Aorta (tissue), 5 donors: ENCODE results near the gene C5orf15. TPM values are rescaled to one million over a fixed set of nuclear protein-coding genes. Genes with fewer than 3 reads are reported as not detected.

Experiments
- ATAC-seq: fragments of 200-7000 bp; cut with Tn5 transposase; one replicate; pipeline ENCODE4 v1.9.1; 2022; ENCODE audit warnings: moderate library complexity; ENCODE audit not compliant: low FRiP score
- DNase-seq, 2 donors: peaks; one replicate each; pipeline ENCODE4 v3.0.0-alpha.2; 2020
- H3K27ac ChIP-seq, 2 donors: one replicate each; pipeline ENCODE4 v1.5.1; 2013; ENCODE audit warnings: low read length in 2 of 2, mild to moderate bottlenecking in 2 of 2, moderate library complexity in 2 of 2, control low read depth in 1 of 2, inconsistent platforms in 1 of 2, low read depth in 1 of 2
- H3K27me3 ChIP-seq, 2 donors: one replicate each; pipeline ENCODE4 v1.6.1; 2013; ENCODE audit warnings: control low read depth in 1 of 2, low read length in 1 of 2, mild to moderate bottlenecking in 1 of 2, moderate library complexity in 1 of 2; ENCODE audit not compliant: insufficient read depth in 2 of 2, control insufficient read depth in 1 of 2
- H3K36me3 ChIP-seq, 2 donors: one replicate each; pipeline ENCODE4 v1.6.1; 2013; ENCODE audit warnings: control low read depth in 1 of 2, low read length in 1 of 2, mild to moderate bottlenecking in 1 of 2; ENCODE audit not compliant: insufficient read depth in 2 of 2, control insufficient read depth in 1 of 2
- H3K4me1 ChIP-seq, 2 donors: one replicate each; pipeline ENCODE4 v1.6.1; 2013; ENCODE audit warnings: low read length in 2 of 2, control low read depth in 1 of 2, mild to moderate bottlenecking in 1 of 2, moderate library complexity in 1 of 2; ENCODE audit not compliant: insufficient read depth in 2 of 2, control insufficient read depth in 1 of 2
- H3K4me3 ChIP-seq, 2 donors: one replicate each; pipeline ENCODE4 v1.5.1; 2013; ENCODE audit warnings: low read length in 2 of 2, control low read depth in 1 of 2, mild to moderate bottlenecking in 1 of 2
- H3K9me3 ChIP-seq: one replicate; pipeline ENCODE4 v1.6.1; 2013; ENCODE audit warnings: mild to moderate bottlenecking, low read length; ENCODE audit not compliant: control insufficient read depth
- WGBS, 2 donors: extraction: QIAGEN DNeasy Blood & Tissue Kit; methylation state at CpG; one replicate each; pipeline ENCODE4 v1.1.7; 2013; 5-methylcytosine and 5-hydroxymethylcytosine counted together
- intact Hi-C, 2 donors: fragments of 100-400 bp; cut with DNase I; formaldehyde crosslinking; loops; one replicate each; pipeline versions ENCODE4 v1.14.2 to v1.15.0; 2022
- polyA plus RNA-seq, 2 donors: library from polyadenylated mRNA; stranded (reverse); fragments of 200-250 nt; gene quantifications; one replicate each; pipeline ENCODE4 v1.2.3, GENCODE V29; 2013
- total RNA-seq, 2 donors: library from RNA; stranded (reverse); fragmentation: NEBNext Ultra II Directional; extraction: Animal tissue kit (Norgen Biotek cat#: 25700); gene quantifications; one replicate each; pipeline ENCODE4 v1.2.1, GENCODE V29; 2021
- donor health status: healthy with polysubstance abuse.
- donor health status: Bipolar disorder and iron deficiency.
- donor health status: DM: no; HTN: no; CAD: no.
- donor health status: DM: no; HTN: no; CAD: no.
- donor health status: DM: yes; HTN: yes; CAD: no.

Gene C5orf15
- total and polyA plus RNA-seq, 4 donors = 18.7 to 34.4 (median 31.4) TPM

GRCh38 chr5:133906303-133906702 lies 62.1 kb downstream of the C5orf15 start:
- no peaks in the 10 kb centered on the region for H3K27me3 ChIP-seq
- DNase-seq = no peak
- intact Hi-C loops = no loop called here
- H3K27ac ChIP-seq = no peak overlapping the region
- ATAC-seq = no peak
- H3K4me3 ChIP-seq = no peak overlapping the region
- no peaks in the 10 kb centered on the region for H3K4me1 ChIP-seq
- WGBS, 2 donors = 87 to 91% methylated on average over 6 of the region's 6 CpGs
- H3K9me3 ChIP-seq = no peaks in the 10 kb centered on the region
- no peaks in the 10 kb centered on the region for H3K36me3 ChIP-seq

Other genes with a start within 250 kb of the C5orf15 start
- 100 to 1,000 TPM in 1 of 2 donors, 10 to 100 TPM in 1; 92.4 to 100 TPM for gene VDAC1, start 36.4 kb upstream of the C5orf15 start, total RNA-seq
- gene VDAC1, start 36.4 kb upstream of the C5orf15 start, polyA plus RNA-seq = 100 to 1,000 TPM in 1 of 2 donors, 10 to 100 TPM in 1; 72.2 to 126 TPM
- gene TCF7, start 146.1 kb upstream of the C5orf15 start, total RNA-seq = 1 to 10 TPM; 1.6 to 4.4 TPM
- 1 to 10 TPM in 1 of 2 donors, under 1 TPM in 1; 0.54 to 2.8 TPM for gene TCF7, start 146.1 kb upstream of the C5orf15 start, polyA plus RNA-seq
- 100 to 1,000 TPM; 304 to 330 TPM for gene SKP1, start 208.3 kb upstream of the C5orf15 start, total RNA-seq
- 1,000 to 10,000 TPM in 1 of 2 donors, 100 to 1,000 TPM in 1; 695 to 1,152 TPM for gene SKP1, start 208.3 kb upstream of the C5orf15 start, polyA plus RNA-seq